ENCODE measurements around the gene RNF222.
"Not testable (repeated sequence)": the region's sequence is repeated elsewhere in the genome, so short reads cannot be mapped to it uniquely, and the experiment has no call there.

The RNF222 gene

GRCh38 chr17:8378117-8378516, 19.5 kb downstream of the RNF222 start:
- not testable (repeated sequence) for DNase-seq

GRCh38 chr17:8377422-8377821, 20.2 kb downstream of the RNF222 start:
- DNase-seq, result no peak

- DNase-seq, result peak; percentile 94
These were observed 21.2 kb downstream of the RNF222 start, which contains the start of gene KRABD2 for GRCh38 chr17:8376271-8377067. Gene KRABD2, minus strand, starts transcription at chr17:8376704.

GRCh38 chr17:8375738-8376259, 21.8 kb downstream of the RNF222 start:
- DNase-seq, result peak; percentile 75

- DNase-seq, result not testable (repeated sequence)
These were observed 23.8 kb downstream of the RNF222 start for GRCh38 chr17:8373856-8374255.

- DNase-seq, result no peak
These were observed 25.2 kb downstream of the RNF222 start for GRCh38 chr17:8372422-8372821.

GRCh38 chr17:8371786-8372185, 25.8 kb downstream of the RNF222 start:
- DNase-seq, result no peak

GRCh38 chr17:8369944-8370343, 27.7 kb downstream of the RNF222 start:
- no peak for DNase-seq

- no peak for DNase-seq
These were observed 29.4 kb downstream of the RNF222 start for GRCh38 chr17:8368193-8368592.

GRCh38 chr17:8366231-8366630, 31.4 kb downstream of the RNF222 start:
- DNase-seq, result no peak

- DNase-seq, result no peak
These were observed 32.5 kb downstream of the RNF222 start for GRCh38 chr17:8365143-8365542.

- DNase-seq, result no peak
These were observed 34.8 kb downstream of the RNF222 start for GRCh38 chr17:8362651-8363332.

- no peak for DNase-seq
These were observed 36.9 kb downstream of the RNF222 start for GRCh38 chr17:8360751-8361150.

GRCh38 chr17:8360260-8360659, 37.4 kb downstream of the RNF222 start:
- no peak for DNase-seq

- no peak for DNase-seq
These were observed 37.9 kb downstream of the RNF222 start for GRCh38 chr17:8359769-8360168.

- DNase-seq, result no peak
These were observed 39.7 kb downstream of the RNF222 start for GRCh38 chr17:8357910-8358309.

GRCh38 chr17:8354236-8354635, 43.4 kb downstream of the RNF222 start:
- no peak for DNase-seq

GRCh38 chr17:8353736-8354135, 43.9 kb downstream of the RNF222 start:
- DNase-seq, result no peak

- no peak for DNase-seq
These were observed 47.3 kb downstream of the RNF222 start for GRCh38 chr17:8350339-8350738.

- DNase-seq, result not testable (repeated sequence)
These were observed 50.6 kb downstream of the RNF222 start for GRCh38 chr17:8347001-8347400.

- DNase-seq, result no peak
These were observed 51.5 kb downstream of the RNF222 start for GRCh38 chr17:8345951-8346665.

- DNase-seq, result no peak
These were observed 52.5 kb downstream of the RNF222 start for GRCh38 chr17:8345052-8345690.

GRCh38 chr17:8341456-8341855, 56.2 kb downstream of the RNF222 start:
- no peak for DNase-seq
